ENCODE data around the gene IL10RB.

- TF ChIP-seq, protein P1, sequence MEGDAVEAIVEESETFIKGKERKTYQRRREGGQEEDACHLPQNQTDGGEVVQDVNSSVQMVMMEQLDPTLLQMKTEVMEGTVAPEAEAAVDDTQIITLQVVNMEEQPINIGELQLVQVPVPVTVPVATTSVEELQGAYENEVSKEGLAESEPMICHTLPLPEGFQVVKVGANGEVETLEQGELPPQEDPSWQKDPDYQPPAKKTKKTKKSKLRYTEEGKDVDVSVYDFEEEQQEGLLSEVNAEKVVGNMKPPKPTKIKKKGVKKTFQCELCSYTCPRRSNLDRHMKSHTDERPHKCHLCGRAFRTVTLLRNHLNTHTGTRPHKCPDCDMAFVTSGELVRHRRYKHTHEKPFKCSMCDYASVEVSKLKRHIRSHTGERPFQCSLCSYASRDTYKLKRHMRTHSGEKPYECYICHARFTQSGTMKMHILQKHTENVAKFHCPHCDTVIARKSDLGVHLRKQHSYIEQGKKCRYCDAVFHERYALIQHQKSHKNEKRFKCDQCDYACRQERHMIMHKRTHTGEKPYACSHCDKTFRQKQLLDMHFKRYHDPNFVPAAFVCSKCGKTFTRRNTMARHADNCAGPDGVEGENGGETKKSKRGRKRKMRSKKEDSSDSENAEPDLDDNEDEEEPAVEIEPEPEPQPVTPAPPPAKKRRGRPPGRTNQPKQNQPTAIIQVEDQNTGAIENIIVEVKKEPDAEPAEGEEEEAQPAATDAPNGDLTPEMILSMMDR (IDR thresholded peaks at IDR 0.05) = no peak
- TF ChIP-seq ZNF302 (CRISPR knock-in tag; IDR thresholded peaks at IDR 0.05) (no peak), NFE2L2 (conservative IDR thresholded peaks at IDR 0.05; ENCODE audit: low read length) (no peak), SMC3 (IDR thresholded peaks at IDR 0.05) (no peak), EP300 (IDR thresholded peaks at IDR 0.05) (no peak), EHMT2 (IDR thresholded peaks at IDR 0.05; ENCODE audit: low read depth) (no peak)
- TF ChIP-seq, protein P2, sequence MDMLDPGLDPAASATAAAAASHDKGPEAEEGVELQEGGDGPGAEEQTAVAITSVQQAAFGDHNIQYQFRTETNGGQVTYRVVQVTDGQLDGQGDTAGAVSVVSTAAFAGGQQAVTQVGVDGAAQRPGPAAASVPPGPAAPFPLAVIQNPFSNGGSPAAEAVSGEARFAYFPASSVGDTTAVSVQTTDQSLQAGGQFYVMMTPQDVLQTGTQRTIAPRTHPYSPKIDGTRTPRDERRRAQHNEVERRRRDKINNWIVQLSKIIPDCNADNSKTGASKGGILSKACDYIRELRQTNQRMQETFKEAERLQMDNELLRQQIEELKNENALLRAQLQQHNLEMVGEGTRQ (IDR thresholded peaks at IDR 0.05) = no peak
Observed at GRCh38 chr21:33228455-33228854, 37.7 kb upstream of the IL10RB start.

Measured in A549 (cell line).